ENCODE measurements around the gene CDS2.

GRCh38 chr20:5217616-5218015 lies 90.8 kb downstream of the CDS2 start:
- TF ChIP-seq ZBTB8A (CRISPR knock-in tag; IDR thresholded peaks at IDR 0.05; ENCODE audit: borderline replicate concordance, low read depth) (no peak), CTCF (CRISPR knock-in tag; IDR thresholded peaks at IDR 0.05) (no peak)

Measured in HepG2 (cell line).